Mesendoderm (in vitro differentiated cells): ENCODE data around the gene PLSCR4.

Source experiments
- DNase-seq: peaks from one replicate; pipeline ENCODE4 v3.0.0; 2013
- H2AK5ac ChIP-seq: 2 replicates; pipeline ENCODE4 v1.6.1; 2013; ENCODE audit warnings: low read length, inconsistent platforms
- H2BK120ac ChIP-seq: 2 replicates; pipeline ENCODE4 v1.6.1; 2013; ENCODE audit warnings: low read depth, mild to moderate bottlenecking, low read length, moderate library complexity, mixed read lengths
- H2BK15ac ChIP-seq: replicated peaks from 2 replicates; pipeline ENCODE4 v1.6.1; 2013; ENCODE audit warnings: low read depth, mild to moderate bottlenecking, moderate library complexity
- H2BK5ac ChIP-seq: 2 replicates; pipeline ENCODE4 v1.6.1; 2013; ENCODE audit warnings: low read length, inconsistent platforms
- H3K18ac ChIP-seq: 2 replicates; pipeline ENCODE4 v1.6.1; 2013; ENCODE audit warnings: mild to moderate bottlenecking, low read length, mixed read lengths
- H3K23ac ChIP-seq: one replicate; pipeline ENCODE4 v1.6.1; 2013; ENCODE audit warnings: low read length
- H3K27ac ChIP-seq: 2 replicates; pipeline ENCODE4 v1.5.1; 2013; ENCODE audit warnings: low read depth, mild to moderate bottlenecking, inconsistent platforms, low read length, moderate library complexity
- H3K27me3 ChIP-seq: 2 replicates; pipeline ENCODE4 v1.6.1; 2013; ENCODE audit warnings: low read length, control low read depth, mild to moderate bottlenecking, inconsistent platforms; ENCODE audit not compliant: insufficient read depth, poor library complexity
- H3K36me3 ChIP-seq: 2 replicates; pipeline ENCODE4 v1.6.1; 2013; ENCODE audit warnings: low read length, inconsistent platforms; ENCODE audit not compliant: control insufficient read depth, insufficient read depth
- H3K4ac ChIP-seq: one replicate; pipeline ENCODE4 v1.6.1; 2013; ENCODE audit warnings: low read depth, mild to moderate bottlenecking, low read length, moderate library complexity
- H3K4me1 ChIP-seq: 2 replicates; pipeline ENCODE4 v1.6.1; 2013; ENCODE audit warnings: low read depth, low read length, inconsistent platforms; ENCODE audit not compliant: control insufficient read depth
- H3K4me2 ChIP-seq: 2 replicates; pipeline ENCODE4 v1.6.1; 2013; ENCODE audit warnings: low read length
- H3K4me3 ChIP-seq: 2 replicates; pipeline ENCODE4 v1.5.1; 2013; ENCODE audit warnings: mild to moderate bottlenecking, low read length
- H3K56ac ChIP-seq: one replicate; pipeline ENCODE4 v1.6.1; 2013; ENCODE audit warnings: low read length
- H3K79me1 ChIP-seq: 2 replicates; pipeline ENCODE4 v1.6.1; 2013; ENCODE audit warnings: low read length, inconsistent platforms
- H3K79me2 ChIP-seq: 2 replicates; pipeline ENCODE4 v1.6.1; 2013; ENCODE audit warnings: mild to moderate bottlenecking, low read length; ENCODE audit not compliant: control insufficient read depth, insufficient read depth
- H3K9ac ChIP-seq: 2 replicates; pipeline ENCODE4 v1.6.1; 2013; ENCODE audit warnings: low read length, inconsistent platforms
- H4K5ac ChIP-seq: one replicate; pipeline ENCODE4 v1.6.1; 2013; ENCODE audit warnings: low read length
- H4K8ac ChIP-seq: one replicate; pipeline ENCODE4 v1.6.1; 2013; ENCODE audit warnings: low read depth, mild to moderate bottlenecking, control low read depth, low read length, moderate library complexity
- WGBS: extraction: QIAGEN DNeasy Blood & Tissue Kit; methylation state at CpG from one replicate; pipeline ENCODE4 v1.1.7; 2013; ENCODE audit warnings: low lambda C conversion rate, missing lambda C conversion rate; ENCODE audit not compliant: insufficient coverage; ENCODE audit errors: extremely low coverage; 5-methylcytosine and 5-hydroxymethylcytosine counted together

The PLSCR4 gene

DNA sequence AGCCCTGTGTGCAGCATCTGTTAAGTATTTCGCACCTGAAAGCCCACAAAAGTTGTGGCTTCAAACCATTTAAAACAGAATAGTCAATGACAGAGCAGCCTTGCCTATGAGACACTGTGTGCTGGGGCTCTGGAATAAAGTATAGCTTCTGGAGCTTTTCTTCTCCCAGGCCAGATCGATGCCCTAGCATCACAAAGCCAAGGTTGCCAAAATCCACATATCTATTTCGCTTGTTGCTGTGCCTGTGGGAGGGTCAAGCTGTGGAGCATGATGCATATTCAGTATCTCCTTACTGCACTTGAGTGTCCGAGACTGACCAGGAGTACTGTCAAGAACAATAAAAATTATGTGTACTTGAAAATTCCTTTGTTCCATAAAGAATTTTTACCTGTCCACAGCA, 97.5 kb downstream of the PLSCR4 start:
- Histone ChIP-seq H3K79me1 (peaks cover 6% of the 10 kb centered on the region), H3K4ac (no peak overlapping the region), H2BK120ac (no peak overlapping the region), H2BK5ac (no peak overlapping the region), H3K27ac (no peak overlapping the region), H2BK15ac (no peak overlapping the region), H3K4me1 (no peaks in the 10 kb centered on the region), H3K4me2 (no peak overlapping the region), H3K9ac (no peak overlapping the region), H3K36me3 (no peaks in the 10 kb centered on the region), H2AK5ac (no peak overlapping the region), H3K23ac (no peak overlapping the region), H3K18ac (peak overlapping the region; percentile 68), H3K56ac (no peak overlapping the region), H4K5ac (no peak overlapping the region), H3K4me3 (no peak overlapping the region), H4K8ac (no peak overlapping the region), H3K27me3 (no peaks in the 10 kb centered on the region), H3K79me2 (peaks cover 25% of the 10 kb centered on the region)
- DNase-seq, result no peak
- WGBS, result no CpG with 5 or more reads among the region's 4 CpGs

DNA sequence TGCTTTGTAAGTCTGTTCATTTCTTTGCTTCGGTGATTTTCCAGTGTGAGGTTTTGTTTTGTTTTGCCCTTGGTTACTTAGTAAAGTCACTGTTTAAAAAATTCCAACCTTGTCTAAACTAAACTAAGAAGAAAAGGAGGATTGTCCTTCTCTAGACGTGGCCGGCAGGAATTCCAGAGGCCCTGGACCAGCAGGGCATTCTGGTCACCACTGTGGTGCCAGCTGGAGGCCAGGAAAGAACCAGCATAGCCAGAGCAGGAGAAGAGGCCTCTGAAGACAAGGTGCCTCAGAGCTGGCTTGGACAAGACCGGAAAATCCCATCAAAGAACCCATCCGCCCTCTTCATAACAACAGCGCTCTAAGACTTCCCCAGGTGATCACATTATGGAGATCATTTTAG, 98.1 kb downstream of the PLSCR4 start:
- no CpG with 5 or more reads among the region's 6 CpGs for WGBS
- no peak overlapping the region for H3K23ac ChIP-seq
- peaks cover 6% of the 10 kb centered on the region for H3K79me1 ChIP-seq
- no peak overlapping the region for H3K4me2 ChIP-seq
- H3K4me3 ChIP-seq, result no peak overlapping the region
- no peak overlapping the region for H3K4ac ChIP-seq
- DNase-seq, result no peak
- H3K18ac ChIP-seq, result no peak overlapping the region
- H3K9ac ChIP-seq, result no peak overlapping the region
- peaks cover 21% of the 10 kb centered on the region for H3K79me2 ChIP-seq
- H2AK5ac ChIP-seq, result no peak overlapping the region
- no peaks in the 10 kb centered on the region for H3K27me3 ChIP-seq
- H3K56ac ChIP-seq, result no peak overlapping the region
- no peak overlapping the region for H3K27ac ChIP-seq
- H3K36me3 ChIP-seq, result no peaks in the 10 kb centered on the region
- H4K8ac ChIP-seq, result no peak overlapping the region
- H4K5ac ChIP-seq, result no peak overlapping the region
- no peak overlapping the region for H2BK5ac ChIP-seq
- no peaks in the 10 kb centered on the region for H3K4me1 ChIP-seq
- H2BK120ac ChIP-seq, result no peak overlapping the region
- H2BK15ac ChIP-seq, result no peak overlapping the region

DNA sequence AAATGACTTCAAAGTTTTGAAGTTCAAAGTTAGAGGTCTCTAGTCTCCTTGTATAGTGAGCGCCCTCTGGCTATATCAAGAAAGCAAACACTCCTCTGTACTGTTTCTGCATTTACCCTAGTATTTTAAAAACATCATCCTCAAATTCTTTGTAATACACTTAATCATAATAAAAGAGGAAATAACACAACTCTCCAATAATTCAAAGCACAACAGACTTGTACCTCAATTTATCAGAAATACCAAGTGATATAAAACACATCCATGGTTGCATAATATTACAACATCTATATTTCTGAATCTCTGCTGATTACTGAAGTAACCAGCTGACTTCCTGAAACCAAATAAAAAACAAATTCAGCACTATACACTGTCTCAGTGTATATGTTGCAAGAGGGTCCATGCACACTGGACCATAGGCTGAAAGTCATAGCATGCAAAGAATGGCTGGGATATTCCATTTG, 102.4 kb downstream of the PLSCR4 start:
- no CpG with 5 or more reads among the region's 1 CpG for WGBS

DNA sequence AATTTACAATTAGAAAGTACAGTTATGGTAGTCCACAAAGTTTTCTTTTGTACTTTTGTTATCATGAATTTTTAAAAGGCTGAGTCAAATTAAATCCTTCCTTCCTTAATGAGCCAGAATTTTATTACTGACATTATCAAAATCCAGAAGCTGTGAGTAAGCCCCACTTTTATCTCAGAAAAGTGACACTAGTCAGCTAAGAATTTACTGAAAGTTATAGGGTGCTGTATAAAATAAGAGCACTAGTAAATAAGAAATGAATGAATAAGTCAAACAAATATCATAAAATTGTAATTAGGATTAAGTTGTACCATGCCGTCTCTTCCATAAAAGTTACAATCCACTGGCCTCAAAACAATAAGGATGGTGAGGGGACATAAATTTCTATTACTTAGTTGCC, 105.3 kb downstream of the PLSCR4 start:
- Histone ChIP-seq H3K4me2 (no peak overlapping the region), H3K9ac (no peak overlapping the region), H3K56ac (no peak overlapping the region), H3K79me1 (peaks cover 19% of the 10 kb centered on the region), H3K27me3 (no peaks in the 10 kb centered on the region), H2BK5ac (no peak overlapping the region), H3K27ac (no peak overlapping the region), H3K23ac (no peak overlapping the region), H2AK5ac (no peak overlapping the region), H3K79me2 (peaks cover 22% of the 10 kb centered on the region), H3K18ac (no peak overlapping the region), H3K4me1 (no peaks in the 10 kb centered on the region), H3K36me3 (no peaks in the 10 kb centered on the region), H4K5ac (no peak overlapping the region), H3K4me3 (no peak overlapping the region), H4K8ac (no peak overlapping the region), H2BK15ac (no peak overlapping the region), H3K4ac (no peak overlapping the region), H2BK120ac (no peak overlapping the region)
- WGBS, result no CpG with 5 or more reads among the region's 1 CpG
- DNase-seq, result no peak

More for the DNA sequence above, 102.4 kb downstream of the PLSCR4 start:
- Histone ChIP-seq H3K79me2 (peaks cover 19% of the 10 kb centered on the region), H2AK5ac (no peak overlapping the region), H3K79me1 (peaks cover 16% of the 10 kb centered on the region), H3K27ac (no peak overlapping the region), H4K8ac (no peak overlapping the region), H3K4ac (no peak overlapping the region), H2BK5ac (no peak overlapping the region), H3K18ac (no peak overlapping the region), H4K5ac (no peak overlapping the region), H3K4me2 (no peak overlapping the region), H3K23ac (no peak overlapping the region), H3K36me3 (no peaks in the 10 kb centered on the region), H3K27me3 (no peaks in the 10 kb centered on the region), H2BK120ac (no peak overlapping the region), H3K56ac (no peak overlapping the region), H3K4me1 (no peaks in the 10 kb centered on the region), H2BK15ac (no peak overlapping the region), H3K9ac (no peak overlapping the region), H3K4me3 (no peak overlapping the region)
- no peak for DNase-seq

DNA sequence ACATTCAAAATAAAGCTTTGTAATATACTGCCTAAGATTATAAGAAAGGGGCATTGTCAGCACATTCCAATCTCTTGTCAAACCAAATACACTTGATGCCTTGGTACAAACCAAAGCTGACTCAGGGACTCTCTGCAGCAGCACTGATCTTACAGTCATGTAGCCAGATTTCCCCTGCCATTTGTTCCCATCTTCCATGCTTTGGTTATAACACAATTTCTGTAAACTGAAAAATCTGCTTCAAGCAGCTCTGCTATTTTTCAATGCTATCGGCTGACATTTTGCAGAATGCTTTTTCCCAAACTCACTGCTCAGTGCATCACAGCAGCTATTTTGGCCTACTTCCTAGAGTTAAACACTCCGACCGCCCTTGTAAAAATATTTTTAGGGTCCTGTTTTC, 108.1 kb downstream of the PLSCR4 start:
- no peak overlapping the region for H2BK5ac ChIP-seq
- H3K4me1 ChIP-seq, result peaks cover 2% of the 10 kb centered on the region
- H2BK120ac ChIP-seq, result no peak overlapping the region
- peak; percentile 36 for DNase-seq
- H3K79me2 ChIP-seq, result peaks cover 25% of the 10 kb centered on the region
- no peak overlapping the region for H3K27ac ChIP-seq
- no peak overlapping the region for H3K56ac ChIP-seq
- no peak overlapping the region for H2BK15ac ChIP-seq
- H3K4me3 ChIP-seq, result no peak overlapping the region
- H3K27me3 ChIP-seq, result no peaks in the 10 kb centered on the region
- H3K4me2 ChIP-seq, result no peak overlapping the region
- no peak overlapping the region for H3K9ac ChIP-seq
- no peak overlapping the region for H3K4ac ChIP-seq
- H4K8ac ChIP-seq, result no peak overlapping the region
- no peak overlapping the region for H3K18ac ChIP-seq
- no peak overlapping the region for H3K23ac ChIP-seq
- H3K36me3 ChIP-seq, result no peaks in the 10 kb centered on the region
- H2AK5ac ChIP-seq, result no peak overlapping the region
- no CpG with 5 or more reads among the region's 3 CpGs for WGBS
- H3K79me1 ChIP-seq, result peaks cover 24% of the 10 kb centered on the region
- H4K5ac ChIP-seq, result no peak overlapping the region
